K562 (cell line): Measurements from ENCODE around the gene ZNF133. TPM values are rescaled to one million over a fixed set of nuclear protein-coding genes. Genes with fewer than 3 reads are reported as not detected.

Experiments used
- ATAC-seq: fragments of 200-7000 bp; cut with Tn5 transposase; 3 replicates; pipeline ENCODE4 v1.9.1; 2020; ENCODE audit warnings: moderate library complexity
- BruUV-seq: library from RNA; stranded (reverse); fragments of 400-500 nt; replicated peaks from 2 replicates; lab custom pipeline; 2021; lab: Mats Ljungman, UMichigan
- CTCF ChIA-PET: fragments of 300-600 bp; formaldehyde crosslinking; extraction: SDS; loops from one replicate; lab custom pipeline; 2021; ENCODE audit warnings: low intra/inter-chr PET ratio; lab: Yijun Ruan, JAX
- POLR2A ChIA-PET: fragments of 300-600, 350-650 bp; sonication (Branson Sonifier 250); formaldehyde crosslinking; extraction: SDS; loops from one replicate; lab custom pipeline; 2021; ENCODE audit warnings: antibody characterized with exemption, inconsistent platforms; lab: Yijun Ruan, JAX
- DNase-seq, 4 experiments: peaks; one replicate each; pipeline versions ENCODE4 v3.0.0 to v3.0.0-alpha.2; 2011 to 2018; ENCODE audit warnings: low spot score in 3 of 4, mixed read lengths in 3 of 4; ENCODE audit errors: extremely low read depth in 1 of 4
- FAIRE-seq: peaks from 2 replicates; lab custom pipeline; 2011; peaks lifted over from hg19 to GRCh38; lab: Jason Lieb, UNC
- H2AFZ ChIP-seq: 2 replicates; pipeline ENCODE4 v1.6.0; 2011; ENCODE audit warnings: low read depth, low read length, control low read depth, inconsistent platforms
- H3K27ac ChIP-seq: fragments of 200-600 bp; 3 replicates; pipeline ENCODE4 v1.8.0; 2011; ENCODE audit warnings: low read depth, mild to moderate bottlenecking, control low read depth, inconsistent platforms, low read length, moderate library complexity, mixed read lengths; ENCODE audit errors: extremely low read depth
- H3K27me3 ChIP-seq, 2 experiments: fragments of 300-600 bp in 1 of 2; 2 replicates in 1 of 2; 3 replicates in 1 of 2; pipeline versions ENCODE4 v1.6.0 to v1.8.0; 2011; ENCODE audit warnings: inconsistent platforms in 2 of 2, low read length in 2 of 2, mild to moderate bottlenecking in 1 of 2, mixed read lengths in 1 of 2, moderate library complexity in 1 of 2; ENCODE audit not compliant: control insufficient read depth in 2 of 2, insufficient read depth in 2 of 2
- H3K36me3 ChIP-seq: fragments of 300-600 bp; 3 replicates; pipeline ENCODE4 v1.8.0; 2011; ENCODE audit warnings: mild to moderate bottlenecking, low read length, inconsistent platforms; ENCODE audit not compliant: control insufficient read depth, insufficient read depth
- H3K4me1 ChIP-seq, 2 experiments: fragments of 200-600 bp in 1 of 2; replicated peaks in 1 of 2; 2 replicates in 1 of 2; 3 replicates in 1 of 2; pipeline versions ENCODE4 v1.5.1 to v1.8.0; 2011; ENCODE audit warnings: inconsistent platforms in 2 of 2, low read length in 2 of 2, mild to moderate bottlenecking in 1 of 2, mixed read lengths in 1 of 2, moderate library complexity in 1 of 2; ENCODE audit not compliant: control insufficient read depth in 2 of 2, insufficient read depth in 2 of 2
- H3K4me2 ChIP-seq: 2 replicates; pipeline ENCODE4 v1.6.1; 2011; ENCODE audit warnings: low read length, control low read depth, inconsistent platforms, mixed read lengths; ENCODE audit not compliant: insufficient read depth
- H3K4me3 ChIP-seq: fragments of 200-600 bp; sonication (generic), shearing (Covaris generic); 2 replicates; pipeline ENCODE4 v1.5.1; 2016; ENCODE audit warnings: control low read depth, inconsistent platforms
- H3K79me2 ChIP-seq: fragments of 200-600 bp; 3 replicates; pipeline ENCODE4 v1.8.0; 2011; ENCODE audit warnings: low read length, inconsistent platforms; ENCODE audit not compliant: control insufficient read depth, insufficient read depth
- H3K9ac ChIP-seq, 2 experiments: 2 replicates each; pipeline versions ENCODE4 v1.6.0 to v1.6.1; 2011; ENCODE audit warnings: low read depth in 2 of 2, low read length in 2 of 2, control low read depth in 1 of 2, inconsistent platforms in 1 of 2, mild to moderate bottlenecking in 1 of 2, mixed read lengths in 1 of 2; ENCODE audit not compliant: insufficient read depth in 1 of 2
- H3K9me1 ChIP-seq: one replicate; pipeline ENCODE4 v1.6.0; 2011; ENCODE audit warnings: inconsistent platforms, mild to moderate bottlenecking, low read length, moderate library complexity; ENCODE audit not compliant: control insufficient read depth, insufficient read depth
- H3K9me3 ChIP-seq: replicated peaks from 2 replicates; pipeline ENCODE4 v1.5.1; 2011; ENCODE audit warnings: low read depth, low read length, inconsistent platforms; ENCODE audit not compliant: control insufficient read depth, insufficient read depth
- H4K20me1 ChIP-seq: replicated peaks from 2 replicates; pipeline ENCODE4 v1.6.1; 2011; ENCODE audit warnings: low read length, inconsistent platforms, mixed read lengths; ENCODE audit not compliant: control insufficient read depth, insufficient read depth
- ARID3B ChIP-seq: fragments of 250-450 bp; sonication (Bioruptor Pico); IDR thresholded peaks from 2 replicates; pipeline ENCODE4 v1.4.0; 2020; ENCODE audit warnings: borderline replicate concordance
- ATF7 ChIP-seq: fragments of 450-650 bp; IDR thresholded peaks from 2 replicates; pipeline ENCODE4 v1.7.1; 2014; ENCODE audit warnings: mild to moderate bottlenecking, moderate library complexity
- BHLHE40 ChIP-seq: IDR thresholded peaks from 2 replicates; pipeline ENCODE4 v1.6.1; 2011; ENCODE audit warnings: low read length, improper control_type of control experiment
- GABPB2 ChIP-seq: fragments of 250-450 bp; sonication (Bioruptor Pico); conservative IDR thresholded peaks from 2 replicates; pipeline ENCODE4 v1.5.1; 2021; ENCODE audit warnings: mild to moderate bottlenecking
- NFIC ChIP-seq: fragments of 450-650 bp; IDR thresholded peaks from 2 replicates; pipeline ENCODE4 v1.6.1; 2017; ENCODE audit warnings: mild to moderate bottlenecking, inconsistent platforms
- RAD51 ChIP-seq: fragments of 450-650 bp; IDR thresholded peaks from 2 replicates; pipeline ENCODE4 v1.7.1; 2016; ENCODE audit warnings: low read depth, mild to moderate bottlenecking, borderline replicate concordance
- SIN3A ChIP-seq, 2 experiments: fragments of 150-350 bp in 1 of 2; IDR thresholded peaks; 2 replicates each; pipeline ENCODE4 v1.6.1; 2011 to 2016; ENCODE audit warnings: borderline replicate concordance in 2 of 2, low read depth in 2 of 2, low read length in 2 of 2, mild to moderate bottlenecking in 2 of 2, moderate library complexity in 2 of 2; ENCODE audit not compliant: control insufficient read depth in 1 of 2
- ZNF431 ChIP-seq: sonication (generic); formaldehyde crosslinking; IDR thresholded peaks from 2 replicates; pipeline ENCODE4 v1.8.0; 2022; ENCODE audit warnings: mild to moderate bottlenecking, missing genetic modification reagents
- in situ Hi-C: fragments of 300-500 bp; cut with MboI; formaldehyde crosslinking; loops from 4 replicates; pipeline ENCODE4 v1.15.0; 2018; ENCODE audit warnings: inconsistent platforms, mixed read lengths
- intact Hi-C: fragments of 100-400 bp; cut with micrococcal nuclease; formaldehyde crosslinking; loops from 2 replicates; pipeline ENCODE4 v1.14.2; 2022
- polyA plus RNA-seq, 8 experiments: library from polyadenylated mRNA; depleted of rRNA in 4 of 8; stranded (reverse) in 5 of 8; unstranded in 3 of 8; fragments of >200 nt; fragmentation: Nextera tagmentation in 2 of 8; fragmentation: Illumina TruSeq in 1 of 8; extraction: Ambion mirVana in 2 of 8; extraction: Trizol in 1 of 8; gene quantifications; 2 replicates each; pipeline versions ENCODE4 v1.2.1 to v1.2.3, GENCODE V29; 2011 to 2014; ENCODE audit warnings: inconsistent platforms in 1 of 8, missing spikeins in 1 of 8
- total RNA-seq, 7 experiments: library from RNA; depleted of rRNA in 6 of 7; stranded (reverse); fragments of >200 nt in 6 of 7; fragmentation: Illumina TruSeq in 2 of 7; extraction: Trizol in 2 of 7; gene quantifications; 2 replicates each; pipeline versions ENCODE4 v1.2.1 to v1.2.3, GENCODE V29; 2011 to 2021; ENCODE audit warnings: low replicate concordance in 1 of 7
- TF ChIP-seq, protein P1 (sequence below), 2 experiments: IDR thresholded peaks; 2 replicates each; pipeline ENCODE4 v1.6.1; 2011; ENCODE audit warnings: borderline replicate concordance in 1 of 2, control low read depth in 1 of 2, low read depth in 1 of 2, low read length in 1 of 2, mild to moderate bottlenecking in 1 of 2, mixed read lengths in 1 of 2, moderate library complexity in 1 of 2; ENCODE audit not compliant: insufficient read depth in 1 of 2, insufficient read length in 1 of 2, poor library complexity in 1 of 2, severe bottlenecking in 1 of 2; ENCODE audit errors: extremely low read depth in 1 of 2

Gene ZNF133
- total and polyA plus RNA-seq, 9 of the 15 experiments (the other 6 are each of a cell fraction or from before 2014, with no cell fraction given), result 1.1 to 6.5 (median 3.8) TPM

- TF ChIP-seq ARID3B (CRISPR knock-in tag), result no peak
- peak; percentile 85 for TF ChIP-seq BHLHE40
- TF ChIP-seq, protein P1, sequence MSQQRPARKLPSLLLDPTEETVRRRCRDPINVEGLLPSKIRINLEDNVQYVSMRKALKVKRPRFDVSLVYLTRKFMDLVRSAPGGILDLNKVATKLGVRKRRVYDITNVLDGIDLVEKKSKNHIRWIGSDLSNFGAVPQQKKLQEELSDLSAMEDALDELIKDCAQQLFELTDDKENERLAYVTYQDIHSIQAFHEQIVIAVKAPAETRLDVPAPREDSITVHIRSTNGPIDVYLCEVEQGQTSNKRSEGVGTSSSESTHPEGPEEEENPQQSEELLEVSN (IDR thresholded peaks at IDR 0.05; ENCODE audit: borderline replicate concordance in 1 of 2, extremely low read depth in 1 of 2, insufficient read depth in 1 of 2, insufficient read length in 1 of 2, low read depth in 1 of 2, low read length in 1 of 2, poor library complexity in 1 of 2, severe bottlenecking in 1 of 2), result peak in 1 of 2 experiments; percentile 34
- peak; percentile 59 for TF ChIP-seq RAD51
Measured at GRCh38 chr20:18272451-18272850, 15.9 kb upstream of the ZNF133 start (continued).

DNA sequence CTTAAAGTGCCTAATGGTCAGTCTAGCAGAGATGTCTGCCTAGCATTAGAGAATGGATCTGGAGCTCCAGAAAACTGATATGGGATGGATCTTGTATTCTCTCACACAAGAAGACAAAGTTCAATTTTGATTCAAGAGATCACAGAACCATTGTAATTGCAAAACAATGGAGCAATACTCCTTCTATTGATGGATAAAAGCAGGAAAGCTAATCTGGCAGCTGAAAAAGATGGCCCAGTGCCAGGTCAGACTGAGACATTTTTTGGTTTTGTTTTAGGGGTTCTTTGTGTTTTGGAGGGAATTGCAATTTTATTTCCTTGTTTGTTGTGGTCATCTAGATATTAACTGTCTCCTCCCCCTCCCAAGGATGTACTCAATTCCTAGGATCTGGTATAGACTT lies 14.6 kb upstream of the ZNF133 start:
- Histone ChIP-seq H3K27ac (no peak overlapping the region), H3K79me2 (no peaks in the 10 kb centered on the region), H3K9ac (no peak overlapping the region), H3K4me3 (no peak overlapping the region), H3K4me2 (no peak overlapping the region), H3K36me3 (no peaks in the 10 kb centered on the region), H3K27me3 (peaks cover 2 to 3% of the 10 kb centered on the region in 2 experiments; a peak in 4 of 5 replicates), H2AFZ (no peak overlapping the region)
- CTCF ChIA-PET, result no interaction called here
- DNase-seq, result no peak
- TF ChIP-seq SIN3A (IDR thresholded peaks at IDR 0.05; ENCODE audit: borderline replicate concordance in 2 of 2, control insufficient read depth in 1 of 2, low read depth in 2 of 2, low read length in 2 of 2), result no peak
- no peak for TF ChIP-seq ZNF431 (CRISPR knock-in tag)
- TF ChIP-seq ATF7, result no peak
- TF ChIP-seq NFIC, result peak; percentile 62
- no peak for TF ChIP-seq GABPB2 (CRISPR knock-in tag)
- TF ChIP-seq, all 486 proteins: peak for 1
- POLR2A ChIA-PET, result no interaction called here
- ATAC-seq (no peak), FAIRE-seq (no peak)
- intact Hi-C loops (loop anchor here (10.0 kb wide), 3 partner anchors 259 to 1469 kb away; no protein-coding TSS in a partner anchor), in situ Hi-C loops (no loop called here)
- no peaks in the 10 kb centered on the region; a peak in 1 of 5 replicates for H3K4me1 ChIP-seq
- no peaks in the 10 kb centered on the region for H4K20me1 ChIP-seq
- H3K9me3 ChIP-seq, result no peaks in the 10 kb centered on the region
- no peaks in the 10 kb centered on the region for H3K9me1 ChIP-seq
- no TSS peak for BruUV-seq
